IgD-negative memory B cell (primary cell): ENCODE data around the gene RBM5. TPM values are rescaled to one million over a fixed set of nuclear protein-coding genes. Genes with fewer than 3 reads are reported as not detected.
A peak's percentile ranks its signal among the peaks of the same experiment; 100 is the strongest.

Source experiments
- H3K27ac Mint-ChIP-seq, 3 donors: one replicate each; pipeline ENCODE4 v1.8.0; 2020 to 2022; ENCODE audit warnings: mild to moderate bottlenecking in 3 of 3, mixed read lengths in 3 of 3, moderate library complexity in 1 of 3
- H3K27me3 Mint-ChIP-seq: one replicate; pipeline ENCODE4 v1.8.0; 2021; ENCODE audit warnings: mixed read lengths
- H3K36me3 Mint-ChIP-seq: one replicate; pipeline ENCODE4 v1.8.0; 2020; ENCODE audit warnings: mild to moderate bottlenecking, mixed read lengths
- H3K4me1 Mint-ChIP-seq, 3 donors: one replicate each; pipeline ENCODE4 v1.8.0; 2020 to 2022; ENCODE audit warnings: mixed read lengths in 3 of 3, mild to moderate bottlenecking in 1 of 3
- H3K4me3 Mint-ChIP-seq, 4 donors: one replicate each; pipeline ENCODE4 v1.8.0; 2020 to 2022; ENCODE audit warnings: mild to moderate bottlenecking in 4 of 4, mixed read lengths in 4 of 4, moderate library complexity in 3 of 4
- H3K9me3 Mint-ChIP-seq, 3 donors: one replicate each; pipeline ENCODE4 v1.8.0; 2020 to 2021; ENCODE audit warnings: mixed read lengths in 3 of 3, mild to moderate bottlenecking in 1 of 3
- polyA plus RNA-seq: library from polyadenylated mRNA; unstranded; fragments of 300-500 nt; fragmentation: Illumina TruSeq; gene quantifications from one replicate; pipeline ENCODE4 v1.2.3, GENCODE V29; 2021

The RBM5 gene
- polyA plus RNA-seq, 1 donor from 2014 or later, result 47.4 TPM

DNA sequence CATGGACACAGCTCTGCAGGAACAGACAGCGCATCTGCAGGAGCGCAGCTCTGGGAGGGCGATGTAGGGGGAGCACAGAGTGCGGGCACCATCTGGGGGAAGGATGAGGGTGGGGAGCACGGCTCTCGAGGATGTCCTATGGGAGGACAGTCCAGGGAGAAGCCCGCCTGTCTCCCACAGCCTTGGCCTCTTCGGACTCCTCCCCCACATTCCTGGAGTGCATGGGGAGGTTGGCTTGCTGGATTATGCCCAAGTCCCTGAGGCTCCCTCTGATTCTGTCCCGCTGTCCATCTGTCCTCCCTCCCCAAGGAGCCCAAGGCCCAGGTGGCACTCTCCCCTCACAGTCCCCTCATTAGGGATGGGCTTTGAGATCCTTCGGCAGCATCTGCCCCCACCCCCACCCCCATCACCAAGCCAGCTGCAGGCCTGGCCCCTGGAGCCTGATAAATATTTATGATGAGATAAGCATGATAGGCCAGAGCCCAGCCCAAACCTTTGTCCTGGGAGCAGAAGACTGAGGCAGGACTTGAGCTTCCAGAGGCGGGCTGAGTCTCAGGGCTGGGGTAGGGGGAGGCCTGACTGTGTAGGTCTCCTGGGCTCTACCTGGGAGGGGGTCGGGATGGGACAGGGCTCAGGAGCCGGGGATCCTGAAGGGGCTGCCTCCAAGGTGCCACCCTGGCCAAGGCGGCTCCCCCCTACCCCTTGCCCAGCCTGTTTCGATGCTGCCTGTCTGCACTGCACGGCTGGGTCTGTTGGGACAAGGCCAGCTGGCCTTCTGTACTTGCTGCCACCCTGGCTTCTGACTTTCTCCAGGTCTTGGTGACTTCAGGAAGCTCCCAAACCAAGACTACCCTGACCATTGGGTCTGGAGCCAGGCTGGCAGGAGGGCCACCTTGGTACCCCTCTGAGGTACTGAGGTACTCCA, 37.8 kb downstream of the RBM5 start:
- Mint-ChIP-seq H3K27me3 (no peaks in the 10 kb centered on the region), H3K27ac (peak overlapping the region in 1 of 3 donors; percentile 13), H3K4me1 (no peaks in the 10 kb centered on the region), H3K4me3 (no peak overlapping the region), H3K9me3 (no peaks in the 10 kb centered on the region), H3K36me3 (no peaks in the 10 kb centered on the region)

DNA sequence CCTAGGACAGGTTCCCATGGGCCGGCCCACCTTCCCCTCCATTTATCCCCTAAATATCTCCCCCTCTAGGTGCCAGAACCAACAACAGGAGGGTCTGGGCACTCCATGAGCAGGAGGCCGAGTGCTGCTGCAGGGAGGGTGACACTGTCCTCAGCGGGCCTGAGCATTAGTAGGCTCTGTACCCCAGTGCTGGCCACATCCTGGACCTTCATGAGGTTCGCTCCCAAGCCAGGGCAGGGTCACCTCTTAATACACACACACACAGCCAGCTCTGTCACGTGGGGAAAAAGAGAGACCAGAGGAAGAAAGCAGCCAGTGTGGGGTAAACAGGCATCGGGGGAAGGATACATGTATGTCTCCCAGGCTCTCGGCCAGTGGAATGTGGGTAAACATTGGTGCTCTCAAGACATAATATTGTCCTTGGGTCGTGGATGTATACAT, 38.6 kb downstream of the RBM5 start:
- no peaks in the 10 kb centered on the region for H3K27me3 Mint-ChIP-seq
- H3K9me3 Mint-ChIP-seq, result no peaks in the 10 kb centered on the region
- H3K27ac Mint-ChIP-seq, result no peak overlapping the region
- no peaks in the 10 kb centered on the region for H3K4me1 Mint-ChIP-seq
- H3K4me3 Mint-ChIP-seq, result no peak overlapping the region
- H3K36me3 Mint-ChIP-seq, result no peaks in the 10 kb centered on the region

DNA sequence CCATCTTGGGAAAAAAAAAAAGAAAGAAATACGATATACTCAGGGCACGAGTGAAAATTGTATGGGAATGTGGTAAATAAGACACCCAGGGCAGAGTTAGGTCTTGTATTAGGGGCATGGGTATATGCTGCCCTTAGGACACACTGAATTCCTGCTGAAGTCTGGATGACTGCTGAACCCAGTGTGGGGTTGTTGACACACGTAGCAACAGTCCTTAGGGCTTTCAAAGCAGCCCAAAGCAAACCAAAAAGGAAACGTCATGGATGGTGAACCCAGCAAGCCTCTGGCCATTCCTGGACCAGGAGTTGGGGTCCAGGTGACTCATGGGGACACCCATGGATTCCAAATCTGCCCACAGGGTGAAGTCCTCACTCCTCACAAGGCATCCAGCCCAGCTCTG, 39.3 kb downstream of the RBM5 start:
- H3K36me3 Mint-ChIP-seq, result no peaks in the 10 kb centered on the region
- H3K4me3 Mint-ChIP-seq, result no peak overlapping the region
- no peaks in the 10 kb centered on the region for H3K9me3 Mint-ChIP-seq
- H3K27me3 Mint-ChIP-seq, result peaks cover 4% of the 10 kb centered on the region
- H3K27ac Mint-ChIP-seq, result no peak overlapping the region
- H3K4me1 Mint-ChIP-seq, result no peaks in the 10 kb centered on the region

DNA sequence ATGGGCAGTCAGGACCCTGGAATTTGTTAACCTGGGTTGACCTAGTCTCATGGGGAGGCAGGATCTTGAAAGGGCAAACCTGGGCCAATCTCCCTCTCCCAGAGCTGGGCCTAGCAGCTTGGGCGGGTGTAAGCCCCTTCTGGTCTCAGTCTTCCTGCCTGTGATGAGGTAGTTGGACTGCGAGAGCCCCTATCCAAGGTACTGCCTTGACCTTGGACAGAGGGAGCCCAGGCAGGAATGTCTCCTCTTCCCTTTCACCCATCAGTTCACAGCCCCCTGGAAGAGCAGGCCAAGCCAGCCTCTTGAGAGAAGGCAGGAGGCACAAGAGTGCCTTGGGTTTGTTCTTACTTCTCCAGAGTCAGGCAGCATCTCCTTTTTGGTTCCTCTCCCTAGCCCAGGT, 41.7 kb downstream of the RBM5 start:
- Mint-ChIP-seq H3K27ac (no peak overlapping the region), H3K36me3 (no peaks in the 10 kb centered on the region), H3K27me3 (peaks cover 4% of the 10 kb centered on the region), H3K4me1 (no peaks in the 10 kb centered on the region), H3K4me3 (no peak overlapping the region), H3K9me3 (no peaks in the 10 kb centered on the region)

DNA sequence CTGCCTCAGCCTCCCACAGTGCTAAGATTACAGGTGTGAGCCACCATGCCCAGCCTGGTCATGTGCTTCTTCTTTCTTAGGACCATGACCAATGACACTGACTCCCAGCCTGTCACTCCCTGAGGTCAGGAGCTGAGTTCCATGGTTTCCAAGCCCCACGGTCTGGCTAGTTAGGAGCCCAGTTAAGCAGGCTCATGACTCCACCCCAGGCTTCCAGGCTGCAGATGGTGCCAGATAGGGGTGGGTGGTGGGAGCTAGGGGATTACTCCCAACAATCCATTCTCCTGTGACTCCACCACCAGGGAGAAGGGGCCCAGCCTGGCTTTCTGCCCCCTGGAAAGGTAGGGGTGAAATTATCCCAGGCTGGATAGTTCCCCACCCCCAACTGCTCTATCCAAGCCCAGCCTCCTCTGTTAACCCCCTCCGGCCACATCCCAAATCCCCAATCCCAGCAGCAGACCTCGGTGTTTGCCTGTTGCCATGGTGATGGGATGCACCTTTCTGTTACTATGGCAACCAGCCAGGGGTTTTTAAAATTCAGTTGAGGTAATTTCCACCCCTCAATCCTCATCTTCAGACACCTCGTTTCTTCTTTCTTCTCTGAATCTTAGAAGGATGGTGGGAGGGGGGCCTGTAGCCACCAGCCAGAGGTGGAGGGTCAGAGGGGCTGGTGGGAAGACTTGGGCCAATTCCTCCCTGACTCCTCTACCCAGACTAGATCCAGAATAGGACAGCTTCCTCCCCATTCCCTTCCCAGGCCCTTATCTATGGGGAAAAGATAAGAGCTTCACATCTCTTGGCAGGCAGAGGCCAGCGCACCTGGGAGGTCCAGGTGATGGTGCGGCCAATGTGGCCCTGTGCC, 43.9 kb downstream of the RBM5 start:
- H3K36me3 Mint-ChIP-seq, result no peaks in the 10 kb centered on the region
- peak overlapping the region in 1 of 3 donors; percentile 39 for H3K27ac Mint-ChIP-seq
- H3K9me3 Mint-ChIP-seq, result no peaks in the 10 kb centered on the region
- peaks cover 4% of the 10 kb centered on the region for H3K27me3 Mint-ChIP-seq
- H3K4me1 Mint-ChIP-seq, result no peaks in the 10 kb centered on the region
- H3K4me3 Mint-ChIP-seq, result no peak overlapping the region

DNA sequence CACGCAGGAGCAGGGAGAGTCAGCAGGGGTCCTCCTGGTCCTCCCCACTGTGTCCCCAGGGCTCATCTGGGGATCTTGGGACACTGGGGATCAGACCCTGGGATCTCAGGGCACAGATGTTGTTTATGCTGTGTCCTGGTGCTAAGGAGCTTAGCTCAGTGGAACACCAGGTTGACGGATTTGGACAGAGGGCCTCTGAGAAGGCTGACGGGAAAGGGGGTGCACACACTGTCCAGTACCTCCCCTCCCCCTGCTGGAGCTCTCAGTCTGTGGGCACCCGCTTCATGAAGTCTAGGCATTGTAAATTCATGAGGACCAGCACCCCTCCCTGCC, 44.5 kb downstream of the RBM5 start:
- no peak overlapping the region for H3K4me3 Mint-ChIP-seq
- no peak overlapping the region for H3K27ac Mint-ChIP-seq
- H3K36me3 Mint-ChIP-seq, result no peaks in the 10 kb centered on the region
- H3K9me3 Mint-ChIP-seq, result no peaks in the 10 kb centered on the region
- peaks cover 4% of the 10 kb centered on the region for H3K27me3 Mint-ChIP-seq
- H3K4me1 Mint-ChIP-seq, result no peaks in the 10 kb centered on the region

DNA sequence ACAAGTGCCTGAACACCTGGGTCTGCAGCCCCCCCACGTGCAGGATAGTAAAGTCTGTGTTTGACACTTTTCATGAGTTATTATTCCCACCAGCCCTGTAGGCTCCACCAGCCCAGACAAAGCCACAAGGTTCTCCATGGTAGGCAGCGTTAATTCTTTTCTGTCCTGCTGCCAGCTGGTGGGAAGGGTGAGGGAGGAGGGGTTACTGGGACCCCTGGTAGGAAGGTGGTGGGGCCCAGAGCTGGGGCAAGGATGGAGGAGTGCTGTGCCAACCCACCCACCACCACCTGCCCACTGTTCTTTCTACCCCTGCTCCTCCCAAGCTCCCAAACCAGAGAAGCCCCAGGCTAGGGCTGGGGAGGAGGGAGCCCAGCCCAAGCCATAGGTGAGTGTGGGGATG, 45.6 kb downstream of the RBM5 start:
- Mint-ChIP-seq H3K9me3 (no peaks in the 10 kb centered on the region), H3K27me3 (peaks cover 4% of the 10 kb centered on the region), H3K27ac (peak overlapping the region in 1 of 3 donors; percentile 19)

DNA sequence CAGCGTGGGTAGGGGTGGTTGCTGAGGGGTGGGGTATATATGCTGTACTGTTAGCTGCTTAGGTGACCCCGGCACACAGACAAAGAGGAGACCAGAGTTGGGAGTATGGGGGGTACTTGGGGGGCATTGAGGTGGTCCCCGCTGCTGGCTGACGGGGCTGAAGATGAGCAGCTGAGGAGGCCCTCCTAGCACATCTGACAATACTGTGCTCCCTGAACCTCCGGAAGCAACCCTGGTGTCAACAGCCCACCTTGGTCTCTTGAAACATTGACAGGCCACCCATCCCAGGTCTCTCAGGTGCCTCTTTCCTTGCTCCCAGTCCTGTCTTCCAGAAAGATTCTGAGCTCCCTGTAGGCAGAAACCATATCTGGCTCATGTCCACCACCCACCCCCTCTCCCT, 47.2 kb downstream of the RBM5 start:
- Mint-ChIP-seq H3K27ac (peak overlapping the region in 1 of 3 donors; percentile 53), H3K4me1 (peaks cover 0 to 2% (median 0%) of the 10 kb centered on the region in 3 donors), H3K27me3 (peaks cover 9% of the 10 kb centered on the region), H3K9me3 (no peaks in the 10 kb centered on the region), H3K36me3 (no peaks in the 10 kb centered on the region), H3K4me3 (no peak overlapping the region)

More for the DNA sequence above, 45.6 kb downstream of the RBM5 start:
- Mint-ChIP-seq H3K4me1 (no peaks in the 10 kb centered on the region), H3K4me3 (no peak overlapping the region), H3K36me3 (no peaks in the 10 kb centered on the region)

DNA sequence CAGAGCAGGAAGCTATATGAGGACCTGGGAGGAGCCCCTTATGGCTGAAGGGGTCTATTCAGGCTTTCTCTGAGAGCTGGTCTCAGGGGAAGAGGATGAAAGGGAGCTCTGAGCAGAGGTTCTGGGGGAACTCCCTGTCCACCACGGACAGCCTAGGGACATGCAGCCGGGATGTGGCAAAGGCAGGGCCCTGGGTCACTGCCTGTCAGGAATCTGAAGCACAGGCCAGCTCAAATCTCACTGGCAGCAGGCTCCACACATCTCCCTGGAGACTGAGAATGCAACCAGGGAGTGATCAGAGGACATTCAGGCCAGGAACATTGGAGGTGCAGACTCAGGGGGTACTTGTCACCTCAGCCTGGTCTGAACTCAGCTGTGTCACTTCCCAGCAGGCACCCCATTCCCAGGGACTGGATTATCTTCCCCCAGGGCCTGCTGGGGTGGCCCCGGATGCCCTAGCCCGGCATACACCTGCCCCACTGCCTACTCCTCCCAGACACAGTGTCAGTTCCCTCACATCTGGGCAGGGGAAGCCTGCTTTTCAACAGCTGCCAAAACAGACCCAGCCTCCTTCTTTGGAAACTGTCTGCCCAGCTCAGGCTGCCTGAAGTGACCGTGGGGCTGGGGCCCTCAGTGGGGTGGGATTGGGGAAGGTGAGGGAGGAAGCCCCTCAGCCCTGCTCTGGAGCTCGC, 48.1 kb downstream of the RBM5 start:
- Mint-ChIP-seq H3K4me1 (peaks cover 0 to 2% (median 0%) of the 10 kb centered on the region in 3 donors), H3K36me3 (no peaks in the 10 kb centered on the region), H3K4me3 (no peak overlapping the region), H3K9me3 (no peaks in the 10 kb centered on the region), H3K27ac (no peak overlapping the region), H3K27me3 (peaks cover 9% of the 10 kb centered on the region)

DNA sequence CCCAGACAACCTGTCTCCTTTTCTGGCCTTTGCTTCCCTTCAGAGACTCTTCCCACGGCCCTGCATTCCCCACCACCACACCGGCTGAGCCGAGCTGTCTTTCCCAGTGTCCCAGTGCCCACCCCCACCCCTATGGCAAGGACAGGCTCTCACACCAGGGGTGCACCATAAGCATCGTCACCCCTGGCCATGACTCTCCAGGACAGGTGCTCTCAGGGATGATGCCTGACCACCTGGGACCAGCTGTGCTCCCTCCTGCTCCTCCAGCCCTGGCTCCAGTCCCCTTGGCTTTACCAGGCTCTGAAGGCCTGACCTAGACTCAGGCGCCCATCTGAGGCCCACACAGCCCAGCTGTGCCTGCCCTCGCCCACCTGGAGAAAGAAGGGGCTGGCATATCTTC, 48.8 kb downstream of the RBM5 start:
- H3K27ac Mint-ChIP-seq, result peak overlapping the region in 1 of 3 donors; percentile 43
- no peak overlapping the region for H3K4me3 Mint-ChIP-seq
- H3K27me3 Mint-ChIP-seq, result peaks cover 9% of the 10 kb centered on the region
- H3K36me3 Mint-ChIP-seq, result no peaks in the 10 kb centered on the region
- H3K4me1 Mint-ChIP-seq, result peaks cover 0 to 2% (median 0%) of the 10 kb centered on the region in 3 donors
- no peaks in the 10 kb centered on the region for H3K9me3 Mint-ChIP-seq

DNA sequence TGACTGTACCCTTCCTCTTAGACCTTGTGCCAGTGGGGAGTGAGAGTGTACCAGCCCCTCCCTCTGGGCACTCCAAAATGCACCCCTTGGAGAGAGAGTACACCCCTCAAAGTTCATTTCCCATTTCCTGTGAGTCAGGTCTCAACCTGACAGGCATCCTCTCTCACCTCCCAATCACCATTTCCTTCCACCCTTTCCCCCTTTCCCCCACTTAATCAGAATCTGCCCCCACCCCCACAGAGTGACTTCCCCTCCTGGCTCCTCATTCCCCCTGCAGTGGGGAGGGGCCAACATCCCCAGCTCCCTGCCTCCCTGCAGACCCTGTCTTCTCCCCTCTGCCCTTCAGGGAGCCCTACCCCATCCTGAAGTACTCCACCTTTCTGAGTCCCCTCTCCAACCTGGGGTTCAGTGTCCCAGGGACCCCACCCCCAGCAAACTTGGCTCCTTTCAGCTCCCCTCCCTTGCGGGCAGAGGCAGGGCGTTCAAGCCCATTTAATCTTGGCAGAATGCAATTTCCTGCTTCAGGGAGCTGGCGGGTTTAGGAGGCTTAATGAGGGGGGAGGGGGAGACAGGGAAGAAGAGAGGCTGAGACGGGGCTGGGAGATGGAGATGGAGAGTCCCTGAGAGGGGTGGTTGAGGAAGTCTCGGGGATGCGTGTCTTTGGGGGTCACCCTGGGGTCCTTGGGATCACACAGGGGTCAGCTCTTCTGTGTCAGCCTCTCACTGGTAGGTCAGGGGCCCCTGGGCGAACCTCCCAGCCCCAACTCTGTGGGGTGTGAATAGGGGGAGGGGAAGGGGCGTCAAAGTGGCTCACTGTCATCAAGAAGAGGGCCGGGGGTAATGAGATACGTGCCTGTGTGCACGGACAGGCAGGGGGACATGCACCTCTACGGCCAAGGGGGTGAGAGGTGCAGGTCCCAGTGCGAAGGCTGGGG, 49.8 kb downstream of the RBM5 start:
- Mint-ChIP-seq H3K27me3 (peaks cover 5% of the 10 kb centered on the region), H3K4me1 (peaks cover 0 to 2% (median 0%) of the 10 kb centered on the region in 3 donors), H3K4me3 (no peak overlapping the region), H3K9me3 (no peaks in the 10 kb centered on the region), H3K27ac (peak overlapping the region in 1 of 3 donors; percentile 43), H3K36me3 (no peaks in the 10 kb centered on the region)

DNA sequence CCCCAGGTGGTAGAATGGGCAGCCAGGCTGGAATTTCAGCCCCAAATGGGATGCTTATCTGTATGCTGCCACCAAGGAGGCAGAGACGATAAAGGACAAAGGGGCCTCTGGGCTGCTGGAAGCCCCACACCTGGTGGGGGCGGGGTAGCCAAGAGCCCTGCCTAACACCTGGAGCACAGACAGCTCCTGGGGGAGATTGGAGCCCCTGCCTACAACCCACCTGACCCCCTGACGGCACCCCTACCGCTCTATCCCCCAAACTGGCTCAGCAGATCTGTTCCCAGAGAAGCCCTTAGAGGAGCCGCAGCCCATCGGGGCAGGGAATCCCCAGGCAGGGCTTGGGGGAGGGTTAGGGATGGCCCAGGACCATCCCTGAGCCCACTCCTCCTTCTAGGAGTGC, 50.6 kb downstream of the RBM5 start:
- peaks cover 0 to 2% (median 0%) of the 10 kb centered on the region in 3 donors for H3K4me1 Mint-ChIP-seq
- peaks cover 5% of the 10 kb centered on the region for H3K27me3 Mint-ChIP-seq
- H3K9me3 Mint-ChIP-seq, result no peaks in the 10 kb centered on the region
- no peak overlapping the region for H3K4me3 Mint-ChIP-seq
- H3K36me3 Mint-ChIP-seq, result no peaks in the 10 kb centered on the region
- no peak overlapping the region for H3K27ac Mint-ChIP-seq

DNA sequence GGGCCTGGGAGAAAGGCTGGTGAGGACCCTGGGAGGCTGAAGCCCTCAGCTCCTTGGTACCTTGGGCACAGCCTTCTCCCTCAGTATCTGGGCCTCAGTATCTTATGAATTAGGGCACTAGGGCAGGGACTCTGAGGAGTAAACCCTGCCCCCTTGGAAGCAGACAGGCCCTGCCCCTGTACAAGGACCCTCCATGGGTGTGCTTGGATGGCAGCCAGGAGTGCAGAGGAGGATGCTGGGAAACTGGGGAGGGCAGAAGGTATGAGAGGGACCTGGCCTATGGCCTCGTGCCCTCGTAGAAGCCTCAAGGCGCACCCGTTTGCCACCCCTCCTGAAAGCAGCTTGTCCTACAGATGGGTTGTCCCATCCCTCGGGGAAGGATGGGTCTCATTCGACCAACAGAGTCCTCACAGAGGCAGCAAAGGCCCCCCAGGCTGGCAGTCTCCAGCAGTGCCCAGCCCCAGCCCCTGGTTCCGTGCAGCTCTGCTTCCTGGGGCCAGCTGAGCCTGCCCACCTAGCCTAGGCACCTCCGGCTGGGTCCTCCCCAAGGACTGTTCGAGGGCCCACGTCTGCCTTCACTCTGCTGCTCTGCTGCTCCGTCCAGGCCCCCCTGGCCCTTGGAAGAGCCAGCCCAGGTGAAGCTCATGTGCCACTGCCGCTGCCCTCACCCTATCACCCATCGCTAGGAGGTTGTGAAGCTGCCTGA, 51.2 kb downstream of the RBM5 start:
- Mint-ChIP-seq H3K27me3 (peaks cover 5% of the 10 kb centered on the region), H3K36me3 (no peaks in the 10 kb centered on the region), H3K4me1 (peaks cover 0 to 2% (median 0%) of the 10 kb centered on the region in 3 donors), H3K4me3 (no peak overlapping the region), H3K27ac (no peak overlapping the region), H3K9me3 (no peaks in the 10 kb centered on the region)
